ELF-1 (cell line): ENCODE results near the gene PTPN14.
A peak's percentile ranks its signal among the peaks of the same experiment; 100 is the strongest.

Experiments used
- DNase-seq: peaks from one replicate; pipeline ENCODE4 v3.0.0-alpha.2; 2016; ENCODE audit warnings: low read depth, low spot score

The PTPN14 gene

GRCh38 chr1:214455971-214456867 lies 95.2 kb downstream of the PTPN14 start:
- no peak for DNase-seq

- DNase-seq = no peak
These were observed 95.9 kb downstream of the PTPN14 start for GRCh38 chr1:214455479-214455878.

- no peak for DNase-seq
These were observed 96.6 kb downstream of the PTPN14 start for GRCh38 chr1:214454569-214455396.

GRCh38 chr1:214453109-214453722 lies 98.2 kb downstream of the PTPN14 start:
- no peak for DNase-seq

- DNase-seq = no peak
These were observed 99.1 kb downstream of the PTPN14 start for GRCh38 chr1:214452152-214452784.

GRCh38 chr1:214451596-214451995 lies 99.8 kb downstream of the PTPN14 start:
- no peak for DNase-seq

- DNase-seq = no peak
These were observed 102.0 kb downstream of the PTPN14 start for GRCh38 chr1:214449371-214449770.

- no peak for DNase-seq
These were observed 102.9 kb downstream of the PTPN14 start for GRCh38 chr1:214448536-214448935.

GRCh38 chr1:214447557-214447871 lies 103.9 kb downstream of the PTPN14 start:
- no peak for DNase-seq

GRCh38 chr1:214446772-214447556 lies 104.4 kb downstream of the PTPN14 start:
- peak; percentile 94 for DNase-seq

GRCh38 chr1:214445831-214446614 lies 105.4 kb downstream of the PTPN14 start:
- no peak for DNase-seq

- no peak for DNase-seq
These were observed 106.2 kb downstream of the PTPN14 start for GRCh38 chr1:214445199-214445598.

GRCh38 chr1:214444182-214444939 lies 107.0 kb downstream of the PTPN14 start:
- no peak for DNase-seq

- DNase-seq = no peak
These were observed 110.3 kb downstream of the PTPN14 start for GRCh38 chr1:214441119-214441518.

- peak; percentile 40 for DNase-seq
These were observed 111.0 kb downstream of the PTPN14 start for GRCh38 chr1:214440219-214440965.

GRCh38 chr1:214439352-214440119 lies 111.9 kb downstream of the PTPN14 start:
- peak; percentile 39 for DNase-seq

- no peak for DNase-seq
These were observed 112.9 kb downstream of the PTPN14 start for GRCh38 chr1:214438530-214438929.

GRCh38 chr1:214438075-214438474 lies 113.3 kb downstream of the PTPN14 start:
- peak; percentile 41 for DNase-seq
